WERI-Rb-1 (cell line): Measurements from ENCODE around the gene FNDC5.
A peak's percentile ranks its signal among the peaks of the same experiment; 100 is the strongest.

ENCODE experiments used
- DNase-seq: peaks from one replicate; pipeline ENCODE4 v3.0.0-alpha.2; 2020
- H3K27ac ChIP-seq: fragments of 250-450 bp; sonication (Bioruptor Pico); 2 replicates; pipeline ENCODE4 v1.5.1; 2020; ENCODE audit warnings: mild to moderate bottlenecking, moderate library complexity
- H3K27me3 ChIP-seq: fragments of 250-450 bp; sonication (Bioruptor Pico); 2 replicates; pipeline ENCODE4 v1.5.1; 2021; ENCODE audit warnings: mild to moderate bottlenecking, low read depth, moderate library complexity; ENCODE audit not compliant: insufficient read depth, severe bottlenecking
- H3K36me3 ChIP-seq: fragments of 250-450 bp; sonication (Bioruptor Pico); 2 replicates; pipeline ENCODE4 v1.5.1; 2020; ENCODE audit warnings: mild to moderate bottlenecking, moderate library complexity
- H3K4me3 ChIP-seq: 2 replicates; pipeline ENCODE4 v1.5.1; 2011; ENCODE audit warnings: low read depth, mild to moderate bottlenecking, control low read depth, low read length
- H3K9me3 ChIP-seq: fragments of 250-450 bp; sonication (Bioruptor Pico); 2 replicates; pipeline ENCODE4 v1.5.1; 2021; ENCODE audit warnings: mild to moderate bottlenecking, moderate library complexity; ENCODE audit not compliant: severe bottlenecking
- CTCF ChIP-seq: IDR thresholded peaks from 2 replicates; pipeline ENCODE4 v1.5.1; 2011; ENCODE audit warnings: low read depth, mild to moderate bottlenecking, control low read depth, inconsistent platforms, low read length

Gene FNDC5

GRCh38 chr1:32872192-32872460, 1.4 kb upstream of the FNDC5 start:
- no peak for TF ChIP-seq CTCF
- Histone ChIP-seq H3K9me3 (no peaks in the 10 kb centered on the region), H3K27me3 (no peaks in the 10 kb centered on the region), H3K27ac (peak overlapping the region; percentile 63), H3K36me3 (peaks cover 11% of the 10 kb centered on the region), H3K4me3 (peak overlapping the region; percentile 52)
- no peak for DNase-seq

DNA sequence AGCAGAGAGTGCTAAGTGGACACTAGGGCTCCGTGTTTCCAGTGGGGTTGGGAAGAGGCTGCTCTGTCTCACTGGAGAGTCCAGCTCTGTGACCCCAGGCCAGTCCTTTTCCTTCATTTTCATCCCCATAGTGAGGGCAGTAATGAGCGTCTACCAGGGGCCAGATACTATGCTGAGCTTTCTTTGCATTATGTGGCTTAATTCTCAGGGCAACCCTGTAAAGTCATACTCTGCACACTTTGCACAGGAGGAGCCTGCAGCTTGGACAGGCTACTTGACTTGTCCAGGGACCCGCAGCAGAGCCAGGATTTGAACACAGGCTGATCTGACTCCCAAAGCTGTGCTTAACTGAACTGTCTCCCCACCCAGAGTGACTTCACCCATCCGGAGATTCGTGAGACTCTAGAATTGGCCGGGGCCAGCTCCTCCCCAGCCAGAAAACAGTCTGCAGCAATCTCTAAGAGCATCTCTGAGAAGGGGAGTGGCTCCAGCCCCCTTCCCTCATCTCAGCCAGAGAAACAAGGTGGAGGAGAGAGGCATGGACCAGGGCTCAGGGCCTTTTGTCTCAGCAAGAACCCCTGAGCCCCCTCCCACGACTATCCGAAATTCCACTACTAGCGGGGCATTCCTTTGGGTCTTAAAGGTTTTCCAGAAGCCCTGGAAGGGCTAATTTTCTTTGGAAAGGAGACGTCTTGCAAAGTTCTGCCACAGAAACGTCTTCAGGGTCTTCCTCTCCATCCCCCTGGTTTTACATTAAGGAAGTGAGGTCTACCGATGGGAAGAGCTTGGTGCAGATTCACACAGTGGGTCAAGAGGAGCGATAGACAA, 866 bp upstream of the FNDC5 start:
- H3K27me3 ChIP-seq, result no peaks in the 10 kb centered on the region
- peak overlapping the region; percentile 63 for H3K27ac ChIP-seq
- no peaks in the 10 kb centered on the region for H3K9me3 ChIP-seq
- peaks cover 14% of the 10 kb centered on the region for H3K36me3 ChIP-seq
- DNase-seq, result peak; percentile 42
- H3K4me3 ChIP-seq, result peak overlapping the region; percentile 52
- TF ChIP-seq CTCF, result no peak

DNA sequence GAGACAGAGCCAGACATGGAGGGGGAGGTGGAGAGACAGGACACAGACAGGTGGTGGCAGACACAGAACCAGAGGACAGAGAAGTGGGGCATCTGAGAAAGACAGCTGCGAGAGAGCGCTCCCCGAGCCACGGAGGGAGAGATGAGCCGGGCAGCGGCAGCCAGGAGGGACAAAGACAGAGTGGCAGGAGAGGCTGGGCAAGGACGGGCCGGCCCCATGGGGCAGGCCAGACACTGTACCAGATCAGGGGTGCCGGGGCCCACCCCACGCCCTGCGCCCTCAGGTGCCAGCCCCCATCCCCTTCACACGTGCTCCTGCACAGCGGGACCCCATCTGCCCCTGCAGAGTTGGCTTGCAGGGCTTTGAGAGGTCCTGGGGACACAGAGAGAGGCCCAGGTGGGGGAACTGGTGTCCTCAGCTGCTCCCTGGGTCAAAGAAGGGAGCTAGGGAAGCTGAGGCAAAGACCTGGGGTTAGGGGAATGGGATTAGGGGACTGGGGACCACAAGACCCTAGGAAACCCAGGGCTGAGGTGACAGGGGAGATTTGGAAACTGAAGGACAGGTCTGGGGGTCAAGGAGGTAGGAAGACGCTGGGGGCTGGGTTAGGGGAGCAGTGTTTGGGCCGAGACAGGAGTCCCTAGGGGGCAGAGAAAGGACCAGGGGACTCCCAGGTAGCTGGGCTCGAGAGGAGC, 643 bp downstream of the FNDC5 start:
- no peak for TF ChIP-seq CTCF
- Histone ChIP-seq H3K4me3 (peak overlapping the region; percentile 59), H3K27ac (peak overlapping the region; percentile 46; the same call in 1 of the 2 replicates), H3K27me3 (no peaks in the 10 kb centered on the region), H3K9me3 (no peaks in the 10 kb centered on the region), H3K36me3 (peaks cover 24% of the 10 kb centered on the region)
- DNase-seq, result peak; percentile 44

GRCh38 chr1:32868806-32869455, 1.8 kb downstream of the FNDC5 start:
- no peaks in the 10 kb centered on the region for H3K27me3 ChIP-seq
- DNase-seq, result no peak
- TF ChIP-seq CTCF, result no peak

DNA sequence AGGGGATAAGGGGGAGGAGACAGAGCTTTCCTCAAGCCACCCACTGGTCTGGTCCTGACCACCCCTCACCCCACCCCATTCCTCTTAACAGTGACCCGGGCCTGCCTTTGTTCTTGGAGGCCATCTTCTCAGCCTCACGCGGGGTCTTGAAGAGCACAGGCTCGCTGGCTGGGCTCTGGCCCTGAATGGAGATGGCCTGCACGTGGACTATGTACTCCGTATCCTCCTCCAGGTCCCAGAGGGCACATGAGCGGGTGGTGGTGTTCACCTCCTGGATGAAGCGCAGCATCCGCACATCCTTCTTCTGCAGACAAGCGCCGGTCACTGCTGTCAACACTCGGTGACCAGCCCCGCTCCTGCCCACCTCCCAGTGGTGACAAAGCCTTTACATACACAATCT, 2.6 kb downstream of the FNDC5 start:
- no peaks in the 10 kb centered on the region for H3K27me3 ChIP-seq
- no peak for TF ChIP-seq CTCF
- no peak for DNase-seq
- no peaks in the 10 kb centered on the region for H3K9me3 ChIP-seq
- H3K27ac ChIP-seq, result no peak overlapping the region
- peaks cover 36% of the 10 kb centered on the region for H3K36me3 ChIP-seq
- H3K4me3 ChIP-seq, result no peak overlapping the region

More at GRCh38 chr1:32868806-32869455, 1.8 kb downstream of the FNDC5 start:
- Histone ChIP-seq H3K36me3 (peaks cover 29% of the 10 kb centered on the region), H3K4me3 (no peak overlapping the region), H3K27ac (no peak overlapping the region), H3K9me3 (no peaks in the 10 kb centered on the region)
